LNCAP (cell line): ENCODE measurements around the gene RANBP9.

Experiments
- CTCF ChIP-seq: fragments of 450-650 bp; IDR thresholded peaks from 2 replicates; pipeline ENCODE4 v1.5.1; 2017; ENCODE audit warnings: mild to moderate bottlenecking

Gene RANBP9

DNA sequence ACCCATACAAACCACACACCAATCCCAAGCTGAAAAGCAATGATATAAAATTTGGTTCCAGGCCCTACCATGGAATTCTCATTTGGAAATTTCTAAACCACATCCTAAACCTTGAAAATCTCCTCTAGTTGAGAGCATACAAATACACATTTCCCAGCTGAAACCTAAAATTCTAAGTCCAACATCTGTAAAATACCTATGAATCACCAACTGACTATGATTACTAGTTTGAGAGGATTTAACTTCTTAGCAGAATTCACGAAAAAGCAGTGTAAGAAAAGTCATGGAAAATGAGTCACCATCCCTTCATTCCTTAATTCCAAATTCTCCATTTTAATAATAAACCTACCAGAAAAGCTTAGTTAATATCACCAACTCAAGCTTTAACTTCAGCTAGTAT, 15.4 kb downstream of the RANBP9 start:
- TF ChIP-seq CTCF: no peak

GRCh38 chr6:13695252-13695651, 16.4 kb downstream of the RANBP9 start:
- no peak for TF ChIP-seq CTCF

- no peak for TF ChIP-seq CTCF
Observed at GRCh38 chr6:13694562-13694961, 17.1 kb downstream of the RANBP9 start.

DNA sequence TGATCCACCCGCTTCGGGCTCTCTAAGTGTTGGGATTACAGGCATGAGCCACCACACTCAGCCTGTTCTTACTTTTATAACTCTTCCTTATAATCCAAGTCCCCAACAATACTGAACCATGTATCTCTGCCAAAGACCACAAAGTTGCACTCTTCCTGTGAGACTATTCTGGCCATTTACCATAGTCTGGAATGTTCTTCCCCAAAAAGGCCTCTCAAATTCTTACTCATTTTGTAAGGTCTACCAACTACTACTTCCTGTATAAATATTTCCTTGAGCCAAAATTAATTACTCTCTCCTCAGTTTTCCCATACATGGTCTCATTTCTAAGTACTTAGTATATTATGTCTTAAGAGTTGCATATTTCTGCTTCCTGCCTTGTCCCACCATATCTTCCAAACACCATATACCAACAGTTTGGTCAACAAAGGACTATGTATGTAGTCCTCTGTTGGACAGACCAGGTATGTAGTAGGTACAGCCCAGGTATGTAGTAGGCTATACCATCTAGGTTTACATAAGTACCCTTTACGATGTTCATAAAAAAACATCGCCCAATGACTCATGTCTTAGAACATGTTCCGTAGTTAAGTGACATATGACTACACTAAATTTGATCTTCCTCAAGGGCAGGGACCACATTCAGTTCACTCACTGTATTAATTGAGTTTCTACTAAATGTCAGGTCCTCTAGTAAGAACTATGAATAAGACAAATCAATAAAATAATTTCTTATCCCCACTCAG, 22.0 kb downstream of the RANBP9 start:
- no peak for TF ChIP-seq CTCF

- TF ChIP-seq CTCF: no peak
Observed at GRCh38 chr6:13688692-13689196, 22.9 kb downstream of the RANBP9 start.

DNA sequence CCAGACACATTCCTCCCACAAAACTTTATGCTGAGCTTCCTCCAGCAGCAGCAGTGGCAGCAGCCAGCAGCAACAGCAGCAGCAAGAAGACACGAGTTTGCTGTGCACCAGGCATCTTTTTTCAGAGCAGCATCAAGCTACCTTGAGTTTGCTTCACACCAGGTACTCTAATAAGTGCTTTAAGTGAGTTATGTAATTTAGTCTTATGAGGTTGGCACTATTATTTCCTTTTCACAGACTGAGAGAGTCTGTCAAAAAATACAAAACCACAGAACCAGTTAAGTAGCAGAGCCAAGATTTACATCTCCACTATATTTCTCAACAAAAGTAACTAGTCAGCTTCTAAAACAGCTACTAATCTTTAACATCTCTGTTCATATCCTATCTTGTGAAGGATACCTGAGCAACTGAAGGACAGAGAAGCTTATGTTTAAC, 23.7 kb downstream of the RANBP9 start:
- no peak for TF ChIP-seq CTCF

- no peak for TF ChIP-seq CTCF
Observed at GRCh38 chr6:13684855-13685254, 26.8 kb downstream of the RANBP9 start.
